Breast epithelium (tissue), 4 donors: ENCODE results near the gene PDLIM7. TPM values are rescaled to one million over a fixed set of nuclear protein-coding genes. Genes with fewer than 3 reads are reported as not detected.

Experiments
- DNase-seq, 2 donors: peaks; one replicate each; pipeline ENCODE4 v3.0.0-alpha.2; 2019; ENCODE audit warnings: low spot score in 2 of 2
- H3K27ac ChIP-seq, 2 donors: fragments of 200-600 bp; sonication (generic) in 1 of 2; one replicate each; pipeline ENCODE4 v1.5.1; 2016 to 2019; ENCODE audit warnings: mild to moderate bottlenecking in 1 of 2
- H3K27me3 ChIP-seq, 2 donors: fragments of 200-600 bp; sonication (generic) in 1 of 2; one replicate each; pipeline versions ENCODE4 v1.5.1 to v1.6.0; 2017 to 2019; ENCODE audit warnings: control low read depth in 1 of 2, mild to moderate bottlenecking in 1 of 2
- H3K36me3 ChIP-seq: fragments of 200-600 bp; one replicate; pipeline ENCODE4 v1.5.1; 2019
- H3K4me1 ChIP-seq, 2 donors: fragments of 200-600 bp; sonication (generic); one replicate each; pipeline ENCODE4 v1.5.1; 2016 to 2019; ENCODE audit warnings: control low read depth in 1 of 2
- H3K4me3 ChIP-seq, 3 donors: fragments of 200-600 bp; sonication (generic); 1 replicate in 2 of 3; 2 replicates in 1 of 3; pipeline ENCODE4 v1.5.1; 2016 to 2019; ENCODE audit warnings: mild to moderate bottlenecking in 3 of 3, moderate library complexity in 2 of 3
- H3K9me3 ChIP-seq, 2 donors: fragments of 200-600 bp; sonication (generic) in 1 of 2; one replicate each; pipeline ENCODE4 v1.5.1; 2016 to 2019; ENCODE audit warnings: control low read depth in 1 of 2
- CTCF ChIP-seq, 3 donors: fragments of 450-650 bp; IDR thresholded peaks; one replicate each; pipeline ENCODE4 v1.5.1; 2016 to 2017; ENCODE audit warnings: antibody characterized with exemption in 3 of 3, mild to moderate bottlenecking in 3 of 3, moderate library complexity in 3 of 3
- POLR2A ChIP-seq: fragments of 450-650 bp; IDR thresholded peaks from one replicate; pipeline ENCODE4 v1.6.1; 2016; ENCODE audit warnings: antibody characterized with exemption, mild to moderate bottlenecking, moderate library complexity
- POLR2AphosphoS5 ChIP-seq, 3 donors: sonication (generic); formaldehyde crosslinking; IDR thresholded peaks; one replicate each; pipeline ENCODE4 v1.6.1; 2017; ENCODE audit warnings: antibody characterized with exemption in 3 of 3
- intact Hi-C: fragments of 100-400 bp; cut with DNase I; formaldehyde crosslinking; loops from one replicate; pipeline ENCODE4 v1.15.1; 2023; ENCODE audit warnings: low total_unique reads
- total RNA-seq, 3 donors: library from RNA; depleted of rRNA; stranded (reverse); fragments of >200 nt; gene quantifications; one replicate each; pipeline ENCODE4 v1.1.0, GENCODE V29; 2016

The PDLIM7 gene
- total RNA-seq, 3 donors from 2014 or later, result 17.1 to 61.9 (median 42.6) TPM

DNA sequence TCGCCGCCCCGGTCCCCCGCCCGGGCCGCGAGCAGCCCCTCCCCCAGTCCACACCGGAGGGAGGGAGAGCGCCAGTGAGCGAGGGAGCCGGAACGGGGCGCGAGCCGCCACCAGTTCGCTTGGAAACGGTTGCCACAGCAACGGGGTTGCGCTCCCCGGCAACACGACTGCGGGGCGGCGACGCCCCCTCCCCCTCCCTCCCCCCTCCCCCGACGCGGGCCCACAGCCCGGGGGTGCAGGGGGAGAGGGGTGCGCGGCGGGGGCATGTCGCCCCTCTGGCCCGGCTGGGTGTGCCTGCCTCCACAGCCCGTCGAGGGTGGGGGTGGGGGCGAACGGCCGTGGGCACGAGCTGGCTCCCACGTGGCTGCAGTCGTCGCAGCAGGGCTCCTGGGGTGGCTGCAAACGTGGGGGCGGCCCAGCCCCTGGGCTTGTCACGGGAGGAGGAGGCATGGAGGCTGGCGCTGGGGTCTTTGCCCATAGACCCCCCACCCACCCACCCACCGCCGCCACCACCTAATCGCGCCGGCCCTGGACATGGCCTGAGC, 50.3 kb downstream of the PDLIM7 start:
- intact Hi-C loops, result loop anchor here (5.0 kb wide), 1 partner anchor 40 kb away; the partner anchor contains the start of gene F12
- DNase-seq, result no peak
- Histone ChIP-seq H3K4me1 (peaks cover 0 to 13% of the 10 kb centered on the region in 2 donors), H3K9me3 (no peaks in the 10 kb centered on the region), H3K36me3 (no peaks in the 10 kb centered on the region), H3K27me3 (peaks cover 0 to 3% of the 10 kb centered on the region in 2 donors), H3K27ac (peak overlapping the region; percentile 15 to 55), H3K4me3 (peak overlapping the region; percentile 47 to 68 (median 60))
- no peak for TF ChIP-seq POLR2A
- no peak for TF ChIP-seq CTCF (IDR thresholded peaks at IDR 0.05)
- TF ChIP-seq POLR2AphosphoS5 (IDR thresholded peaks at IDR 0.05), result no peak

DNA sequence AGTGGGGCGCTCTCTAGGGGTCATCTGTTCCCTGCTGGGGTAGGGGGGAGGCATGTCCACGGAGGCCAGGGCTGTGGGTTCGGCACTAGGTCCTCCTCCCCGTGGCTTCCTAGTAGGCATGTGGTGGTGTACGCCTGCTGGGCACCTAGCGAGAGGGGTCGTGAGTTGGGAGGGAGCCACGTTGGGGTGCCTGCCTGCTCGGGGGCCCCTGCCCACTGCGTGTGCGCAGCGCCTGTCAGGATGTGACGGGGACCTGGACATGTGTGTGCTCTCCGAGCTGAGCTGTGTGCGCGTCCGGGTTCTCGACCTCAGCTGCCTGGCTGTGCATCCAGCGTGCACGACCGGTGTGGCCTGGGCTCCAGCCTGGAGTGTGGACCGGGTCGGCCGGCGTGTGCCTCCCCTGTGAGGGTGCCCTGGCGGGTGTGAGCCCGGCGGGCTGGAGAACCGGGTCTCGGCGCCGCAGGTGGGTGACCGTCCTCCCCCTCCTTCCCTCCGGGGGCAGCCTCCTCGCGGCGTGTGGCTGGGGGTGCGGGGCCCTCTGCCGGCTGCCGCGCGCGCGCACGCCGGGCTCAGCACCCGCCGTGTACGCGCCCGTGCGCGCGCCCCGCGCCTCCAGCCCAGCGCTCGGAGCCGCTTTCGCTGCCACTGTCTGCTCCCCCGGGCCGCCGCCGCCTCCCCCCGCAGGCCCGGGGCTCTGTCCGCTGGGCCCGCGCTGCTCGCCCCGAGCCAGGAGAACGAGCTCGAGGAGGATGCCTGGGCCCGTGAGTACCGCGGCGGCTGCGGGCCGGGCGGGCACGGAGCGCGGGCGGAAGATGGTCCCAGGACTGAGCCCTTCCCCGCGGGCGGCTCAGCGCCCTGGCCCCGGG, 51.0 kb downstream of the PDLIM7 start, which contains the start of gene PRR7:
Gene PRR7 (plus strand): TSS at position 615 of the 866 bp plus-strand sequence. CDS start 8,254 bp downstream, outside the sequence.
- H3K27me3 ChIP-seq, result peaks cover 0 to 3% of the 10 kb centered on the region in 2 donors
- peak within 1 kb of the TSS; percentile 15 to 55 for H3K27ac ChIP-seq
- H3K4me1 ChIP-seq, result peaks cover 0 to 13% of the 10 kb centered on the region in 2 donors
- TF ChIP-seq POLR2A (no peak), POLR2AphosphoS5 (IDR thresholded peaks at IDR 0.05) (no peak), CTCF (IDR thresholded peaks at IDR 0.05) (no peak)
- no peaks in the 10 kb centered on the region for H3K9me3 ChIP-seq
- peak within 1 kb of the TSS; percentile 47 to 68 (median 60) for H3K4me3 ChIP-seq
- no peak for DNase-seq
- intact Hi-C loops, result loop anchor here (5.0 kb wide), 1 partner anchor 39 kb away; the partner anchor contains the start of gene F12
- H3K36me3 ChIP-seq, result no peaks in the 10 kb centered on the region

GRCh38 chr5:177445917-177446199, 51.5 kb downstream of the PDLIM7 start:
- Histone ChIP-seq H3K4me3 (peak overlapping the region in 2 of 3 donors; percentile 60 to 68), H3K4me1 (peaks cover 0 to 13% of the 10 kb centered on the region in 2 donors), H3K9me3 (no peaks in the 10 kb centered on the region), H3K36me3 (no peaks in the 10 kb centered on the region), H3K27me3 (peaks cover 0 to 3% of the 10 kb centered on the region in 2 donors), H3K27ac (peak overlapping the region in 1 of 2 donors; percentile 32)
- DNase-seq, result no peak
- no peak for TF ChIP-seq POLR2AphosphoS5 (IDR thresholded peaks at IDR 0.05)
- no peak for TF ChIP-seq POLR2A
- TF ChIP-seq CTCF (IDR thresholded peaks at IDR 0.05), result no peak
- intact Hi-C loops, result loop anchor here (5.0 kb wide), 1 partner anchor 39 kb away; the partner anchor contains the start of gene F12

DNA sequence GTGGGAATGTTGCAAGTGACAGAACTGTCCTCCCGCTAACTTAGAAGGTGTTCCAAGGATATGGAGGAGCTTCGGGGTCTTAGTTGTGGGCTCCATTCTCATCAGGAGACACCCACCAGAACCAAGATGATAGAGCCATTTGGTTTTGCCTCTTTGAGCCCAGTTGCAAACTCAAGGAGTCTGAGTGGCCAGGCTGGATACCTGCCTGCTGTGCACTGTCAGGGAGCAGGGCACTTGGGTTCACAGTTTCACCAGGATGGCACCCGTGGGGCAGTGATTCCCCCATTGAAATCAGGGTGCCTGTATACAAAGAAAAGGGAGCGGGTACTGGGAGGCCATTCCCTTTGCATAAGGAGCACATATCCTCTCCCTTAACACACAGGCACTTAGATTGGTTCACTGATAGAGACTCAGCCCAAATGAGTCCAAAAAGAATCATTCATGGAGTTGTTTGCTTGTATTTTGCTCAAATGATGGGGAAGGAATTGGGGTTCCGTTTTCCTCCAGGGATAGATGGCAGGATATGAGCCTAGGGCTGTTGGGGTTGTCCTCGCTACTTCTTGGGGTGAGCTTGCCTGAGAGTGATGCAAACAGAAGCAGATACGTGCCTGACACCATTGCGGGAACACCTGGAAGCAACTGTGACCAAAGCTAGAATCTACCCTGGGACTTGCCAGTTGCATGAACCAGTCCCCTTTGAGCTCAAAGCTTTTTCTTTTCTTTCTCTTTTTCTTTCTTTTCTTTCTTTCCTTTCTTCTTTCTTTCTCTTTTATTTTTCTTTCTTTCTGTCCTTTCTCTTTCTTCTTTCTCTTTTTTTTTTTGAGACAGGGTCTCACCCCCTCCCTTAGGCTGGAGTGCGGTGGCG, 52.1 kb downstream of the PDLIM7 start:
- H3K27me3 ChIP-seq, result peaks cover 0 to 3% of the 10 kb centered on the region in 2 donors
- no peak overlapping the region for H3K4me3 ChIP-seq
- TF ChIP-seq POLR2A (no peak), POLR2AphosphoS5 (IDR thresholded peaks at IDR 0.05) (no peak), CTCF (IDR thresholded peaks at IDR 0.05) (no peak)
- peaks cover 0 to 13% of the 10 kb centered on the region in 2 donors for H3K4me1 ChIP-seq
- no peaks in the 10 kb centered on the region for H3K9me3 ChIP-seq
- no peak for DNase-seq
- no peak overlapping the region for H3K27ac ChIP-seq
- H3K36me3 ChIP-seq, result no peaks in the 10 kb centered on the region
- intact Hi-C loops, result loop anchor here (5.0 kb wide), 1 partner anchor 38 kb away; the partner anchor contains the start of gene F12
